Cardiac fibroblast (primary cell): ENCODE measurements around the gene TNS3.

Experiments
- DNase-seq, 2 donors: peaks; one replicate each; pipeline versions ENCODE4 v3.0.0 to v3.0.0-alpha.2; 2010; ENCODE audit warnings: low read depth in 2 of 2
- H3K4me3 ChIP-seq, 2 donors: replicated peaks in 1 of 2; 1 replicate in 1 of 2; 2 replicates in 1 of 2; pipeline ENCODE4 v1.5.1; 2011; ENCODE audit warnings: low read depth in 2 of 2, low read length in 2 of 2, mild to moderate bottlenecking in 2 of 2, moderate library complexity in 1 of 2
- CTCF ChIP-seq: IDR thresholded peaks from one replicate; pipeline ENCODE4 v1.5.1; 2011; ENCODE audit warnings: low read depth, mild to moderate bottlenecking, low read length, inconsistent platforms

Gene TNS3

GRCh38 chr7:47335071-47335470, 246.8 kb downstream of the TNS3 start:
- no peak for DNase-seq
- no peak for TF ChIP-seq CTCF
- no peak overlapping the region for H3K4me3 ChIP-seq

- H3K4me3 ChIP-seq = no peak overlapping the region
- DNase-seq = no peak
- TF ChIP-seq CTCF = no peak
These were observed 248.0 kb downstream of the TNS3 start for GRCh38 chr7:47333959-47334358.

- DNase-seq = no peak
- TF ChIP-seq CTCF = no peak
- no peak overlapping the region for H3K4me3 ChIP-seq
These were observed 248.4 kb downstream of the TNS3 start for GRCh38 chr7:47333554-47333887.

- H3K4me3 ChIP-seq = no peak overlapping the region
- DNase-seq = no peak
- no peak for TF ChIP-seq CTCF
These were observed 249.0 kb downstream of the TNS3 start for GRCh38 chr7:47332681-47333553.

- no peak for TF ChIP-seq CTCF
- no peak overlapping the region for H3K4me3 ChIP-seq
These were observed 249.7 kb downstream of the TNS3 start for GRCh38 chr7:47332213-47332612.

GRCh38 chr7:47331179-47331565, 250.7 kb downstream of the TNS3 start:
- no peak for TF ChIP-seq CTCF
- DNase-seq = no peak
- H3K4me3 ChIP-seq = no peak overlapping the region

More at GRCh38 chr7:47332213-47332612, 249.7 kb downstream of the TNS3 start:
- DNase-seq = no peak

DNA sequence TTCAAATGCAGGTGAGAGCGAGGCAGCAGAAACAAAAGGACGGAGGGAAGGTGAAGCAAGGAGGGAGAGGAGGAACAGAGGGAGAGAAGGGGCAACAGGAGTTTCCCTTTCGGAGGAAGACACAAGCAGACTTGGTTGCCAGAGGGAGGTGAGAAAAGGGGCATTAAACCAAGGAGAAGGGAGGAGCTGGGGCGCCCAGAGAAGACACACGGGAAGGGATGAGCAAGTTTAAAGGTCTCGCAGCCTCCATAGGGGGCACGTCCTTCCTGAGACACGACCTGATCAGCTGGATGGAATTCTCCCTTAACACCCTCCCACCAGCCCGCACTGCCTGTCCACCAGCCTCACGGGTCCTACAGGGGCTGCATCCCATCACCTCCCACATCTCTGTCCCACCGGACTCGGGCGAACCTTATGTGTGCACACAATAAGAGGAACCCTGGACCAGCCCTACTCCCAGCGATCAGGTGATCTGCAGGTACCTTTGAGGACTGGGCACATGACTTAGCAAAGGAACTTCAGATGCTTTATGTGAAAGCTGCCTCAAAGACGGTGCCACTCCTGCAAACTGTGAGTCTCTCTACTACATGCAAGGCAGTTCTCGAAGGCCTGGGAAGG, 251.2 kb downstream of the TNS3 start:
- TF ChIP-seq CTCF = no peak
- DNase-seq = no peak
- H3K4me3 ChIP-seq = no peak overlapping the region
